ENCODE results near the gene CYP26B1. TPM values are rescaled to one million over a fixed set of nuclear protein-coding genes. Genes with fewer than 3 reads are reported as not detected.

The CYP26B1 gene
- total RNA-seq, 4 donors from 2014 or later: 10.0 to 106 (median 33.0) TPM

DNA sequence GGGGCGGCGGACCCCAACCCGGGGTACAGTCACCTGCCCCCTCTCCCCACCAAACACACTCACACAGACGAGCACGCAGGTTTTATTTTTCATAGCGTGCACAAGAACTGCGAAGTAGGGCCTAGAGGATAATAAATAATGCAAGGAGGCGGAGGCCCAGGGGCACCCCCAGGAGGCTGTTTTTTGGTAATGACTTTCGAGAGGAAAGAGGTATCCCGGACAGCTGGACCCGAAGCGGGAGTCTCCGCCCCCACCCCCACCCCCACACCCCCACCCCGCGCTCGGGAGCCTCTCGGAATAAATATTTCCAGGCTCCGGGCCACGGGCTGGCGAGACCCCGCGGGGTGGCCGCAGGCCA is 3.4 kb downstream of the CYP26B1 start:
- TF ChIP-seq, protein P1, sequence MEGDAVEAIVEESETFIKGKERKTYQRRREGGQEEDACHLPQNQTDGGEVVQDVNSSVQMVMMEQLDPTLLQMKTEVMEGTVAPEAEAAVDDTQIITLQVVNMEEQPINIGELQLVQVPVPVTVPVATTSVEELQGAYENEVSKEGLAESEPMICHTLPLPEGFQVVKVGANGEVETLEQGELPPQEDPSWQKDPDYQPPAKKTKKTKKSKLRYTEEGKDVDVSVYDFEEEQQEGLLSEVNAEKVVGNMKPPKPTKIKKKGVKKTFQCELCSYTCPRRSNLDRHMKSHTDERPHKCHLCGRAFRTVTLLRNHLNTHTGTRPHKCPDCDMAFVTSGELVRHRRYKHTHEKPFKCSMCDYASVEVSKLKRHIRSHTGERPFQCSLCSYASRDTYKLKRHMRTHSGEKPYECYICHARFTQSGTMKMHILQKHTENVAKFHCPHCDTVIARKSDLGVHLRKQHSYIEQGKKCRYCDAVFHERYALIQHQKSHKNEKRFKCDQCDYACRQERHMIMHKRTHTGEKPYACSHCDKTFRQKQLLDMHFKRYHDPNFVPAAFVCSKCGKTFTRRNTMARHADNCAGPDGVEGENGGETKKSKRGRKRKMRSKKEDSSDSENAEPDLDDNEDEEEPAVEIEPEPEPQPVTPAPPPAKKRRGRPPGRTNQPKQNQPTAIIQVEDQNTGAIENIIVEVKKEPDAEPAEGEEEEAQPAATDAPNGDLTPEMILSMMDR (IDR thresholded peaks at IDR 0.05; ENCODE audit: low read depth): no peak

DNA sequence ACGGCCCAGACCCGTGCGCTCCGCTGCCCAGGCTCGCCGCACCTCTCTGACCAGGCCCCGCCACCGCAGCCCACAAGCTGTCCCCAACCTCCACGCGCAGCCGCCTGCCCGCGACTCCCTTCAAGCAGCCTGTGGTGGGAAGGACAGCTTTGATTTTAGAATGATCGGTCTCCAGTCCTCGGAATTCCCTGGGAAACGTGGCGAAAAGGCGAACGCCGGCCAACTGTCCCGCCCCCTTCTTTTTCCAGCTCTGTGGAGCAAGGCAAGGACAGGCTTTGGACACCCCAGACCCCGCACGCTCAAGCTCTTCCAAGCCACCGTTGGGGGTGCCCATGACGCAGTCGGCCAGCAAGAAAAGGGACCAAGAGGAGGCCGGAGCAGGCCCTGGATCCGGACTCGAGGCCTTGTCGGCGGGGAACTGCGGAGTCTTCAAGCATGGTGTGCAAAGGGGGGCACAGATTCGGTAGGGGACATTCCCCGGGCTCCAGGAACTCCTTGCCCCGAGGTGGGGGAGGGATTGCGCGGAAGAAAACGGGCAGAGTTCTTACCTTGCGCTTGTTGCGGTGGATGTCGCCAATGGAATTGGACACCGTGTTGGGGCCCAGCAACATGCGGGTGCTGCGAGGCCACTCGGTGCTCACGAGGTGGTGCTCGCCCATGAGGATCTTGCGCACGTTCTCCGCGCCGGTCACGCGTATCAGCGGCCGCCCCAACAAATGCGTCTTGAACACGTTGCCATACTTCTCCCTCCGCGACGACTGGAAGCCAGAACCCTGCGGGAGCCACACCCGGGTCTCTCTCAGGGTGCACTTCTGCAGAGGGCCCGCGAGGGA is 4.0 kb downstream of the CYP26B1 start:
- TF ChIP-seq, protein P1 (IDR thresholded peaks at IDR 0.05; ENCODE audit: low read depth): no peak

DNA sequence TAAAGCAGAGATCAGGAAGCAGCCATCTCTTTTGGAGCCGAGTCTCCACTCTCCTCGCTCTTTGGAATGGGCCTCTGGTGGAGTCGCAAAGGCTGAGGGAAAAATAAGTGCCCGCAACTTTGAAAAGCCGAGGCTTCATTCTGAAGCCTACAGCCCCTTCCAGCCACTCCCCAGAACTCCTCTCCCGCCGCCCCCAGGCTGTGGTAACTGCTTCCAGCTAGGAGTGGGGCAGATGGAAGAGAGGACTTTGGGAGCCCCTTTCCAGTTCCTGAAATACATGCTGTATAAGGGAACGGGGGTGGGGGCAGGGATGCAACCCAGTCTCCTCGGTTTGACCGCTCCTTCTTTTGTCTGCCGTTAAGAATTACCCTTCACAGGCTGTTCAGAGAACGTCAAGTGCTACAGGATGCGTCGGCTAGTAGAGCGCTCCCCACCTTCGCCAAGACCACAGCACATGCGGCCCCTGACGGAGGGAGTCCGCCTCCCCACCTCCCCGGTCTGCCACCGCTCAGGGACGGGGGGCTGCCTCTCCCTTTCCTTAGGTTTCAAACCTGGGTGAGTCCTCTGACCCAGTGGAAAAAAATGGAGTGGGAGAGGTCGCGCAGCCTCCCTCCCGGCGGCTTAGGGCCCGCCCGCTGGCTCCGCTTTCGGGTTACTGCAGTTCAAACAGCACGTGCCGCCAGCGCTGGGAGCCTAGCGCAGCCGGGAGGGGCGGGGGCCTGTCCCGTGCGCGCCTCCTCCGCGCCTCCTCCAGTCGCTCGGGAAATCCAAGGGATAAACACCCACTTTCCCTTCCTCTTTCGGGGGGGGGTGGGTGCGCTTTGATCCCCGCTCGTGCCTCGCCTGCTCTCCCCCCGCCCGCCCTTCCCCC is 4.9 kb downstream of the CYP26B1 start:
- TF ChIP-seq, protein P1 (IDR thresholded peaks at IDR 0.05; ENCODE audit: low read depth): no peak

DNA sequence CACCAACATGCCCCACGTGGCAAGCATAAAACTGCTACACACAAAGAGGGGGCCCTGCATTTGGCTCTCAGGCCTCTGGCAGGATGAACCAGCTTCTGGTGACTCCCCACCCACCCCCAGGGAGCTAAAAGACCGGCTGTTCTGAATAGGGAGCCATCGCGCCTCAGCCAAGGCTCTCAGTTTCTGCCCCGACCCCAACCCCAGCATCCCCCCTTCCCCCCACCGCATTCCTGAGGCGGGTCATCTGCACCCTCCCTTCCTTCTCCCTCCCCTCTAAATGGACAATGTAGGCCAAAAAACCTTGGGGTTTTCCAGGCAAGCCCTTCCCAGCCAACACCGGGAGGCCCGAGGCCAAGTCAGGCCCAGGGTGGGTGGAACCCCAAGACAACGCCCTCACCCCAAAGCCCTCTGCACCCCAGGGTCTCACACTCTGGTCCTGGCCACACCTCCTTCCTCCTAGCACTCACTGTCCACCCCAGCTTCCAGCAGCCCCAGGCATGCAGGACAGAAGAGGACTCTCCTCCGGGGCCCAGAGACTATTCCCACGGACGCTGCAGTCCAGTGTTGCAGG is 5.7 kb downstream of the CYP26B1 start:
- TF ChIP-seq, protein P1 (IDR thresholded peaks at IDR 0.05; ENCODE audit: low read depth): no peak

DNA sequence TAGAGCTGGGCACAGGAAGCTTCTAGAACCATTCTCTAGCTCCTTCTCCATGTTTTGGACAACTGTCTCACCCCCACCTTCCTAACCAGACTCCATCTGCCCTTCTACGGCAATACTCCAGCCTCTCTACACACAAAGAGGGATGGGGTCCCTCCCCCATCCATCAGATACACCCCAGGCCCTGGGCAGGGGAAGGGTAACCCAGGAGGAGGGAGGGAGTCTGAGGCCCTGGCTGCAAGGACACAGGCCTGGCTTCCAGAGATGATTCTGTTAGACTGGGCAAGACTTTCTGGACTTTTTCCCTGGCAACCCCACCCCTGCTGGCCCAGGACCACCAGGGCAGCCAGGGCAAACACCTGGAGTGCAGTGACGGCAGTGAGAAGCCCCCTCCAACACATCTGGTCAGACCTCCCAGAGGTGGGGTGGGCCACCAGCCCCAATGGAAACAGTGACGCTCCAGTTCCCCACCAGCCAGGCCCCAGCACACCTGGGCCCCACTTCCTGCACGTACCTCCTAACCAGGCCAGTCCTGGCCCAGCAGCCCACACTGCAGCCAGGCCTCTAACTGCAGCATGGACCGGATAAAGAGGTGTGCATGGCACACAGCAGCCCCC is 6.5 kb downstream of the CYP26B1 start:
- TF ChIP-seq, protein P1 (IDR thresholded peaks at IDR 0.05; ENCODE audit: low read depth): no peak

DNA sequence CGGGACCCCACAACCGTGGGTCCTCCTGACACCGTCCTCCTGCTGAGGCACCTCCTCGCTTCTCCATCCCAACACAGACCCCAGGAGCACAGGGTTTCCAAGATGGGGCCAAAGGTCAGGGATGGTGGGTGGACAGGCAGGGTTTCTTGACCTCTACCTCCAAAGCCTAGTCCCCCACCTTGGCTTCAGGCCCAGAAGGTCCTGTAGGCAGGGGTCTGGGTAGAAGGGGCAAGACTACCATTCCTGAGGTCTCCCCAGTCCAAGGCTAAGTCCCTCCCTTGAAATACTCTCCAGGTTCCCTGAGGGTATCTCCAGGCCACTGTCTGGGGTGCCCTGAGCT is 7.1 kb downstream of the CYP26B1 start:
- TF ChIP-seq, protein P1 (IDR thresholded peaks at IDR 0.05; ENCODE audit: low read depth): no peak

Data from subcutaneous adipose tissue (tissue), 4 donors.